Panc1 (cell line): ENCODE results near the gene WFIKKN2. TPM values are rescaled to one million over a fixed set of nuclear protein-coding genes. Genes with fewer than 3 reads are reported as not detected.

Source experiments
- ATAC-seq: fragments of 200-7000 bp; cut with Tn5 transposase; 2 replicates; pipeline ENCODE4 v1.9.1; 2020; ENCODE audit warnings: mild to moderate bottlenecking, moderate library complexity
- BruUV-seq: library from RNA; stranded (reverse); fragments of 400-500 nt; replicated peaks from 2 replicates; lab custom pipeline; 2021; lab: Mats Ljungman, UMichigan
- CTCF ChIA-PET: fragments of 300-600 bp; sonication (Branson Sonifier 250); formaldehyde crosslinking; loops from one replicate; lab custom pipeline; 2022; ENCODE audit warnings: antibody characterized with exemption; lab: Charles Lee
- POLR2A ChIA-PET: fragments of 300-600 bp; sonication (Branson Sonifier 250); formaldehyde crosslinking; loops from one replicate; lab custom pipeline; 2022; ENCODE audit warnings: antibody characterized with exemption; lab: Charles Lee
- DNase-seq: peaks from one replicate; pipeline ENCODE4 v3.0.0-alpha.2; 2010; ENCODE audit warnings: low read depth, low spot score
- H3K27ac ChIP-seq: 2 replicates; pipeline ENCODE4 v1.5.1; 2011; ENCODE audit warnings: mild to moderate bottlenecking, low read length, inconsistent platforms
- H3K27me3 ChIP-seq: fragments of 200-500 bp; sonication (Bioruptor generic); 2 replicates; pipeline ENCODE4 v1.6.0; 2014; ENCODE audit warnings: low read length, inconsistent platforms; ENCODE audit not compliant: control insufficient read depth, insufficient read depth
- H3K36me3 ChIP-seq: fragments of 200-500 bp; sonication (Bioruptor generic); 2 replicates; pipeline ENCODE4 v1.5.1; 2014; ENCODE audit warnings: inconsistent platforms, mild to moderate bottlenecking, low read length, moderate library complexity; ENCODE audit not compliant: control insufficient read depth, insufficient read depth
- H3K4me1 ChIP-seq: 2 replicates; pipeline ENCODE4 v1.5.1; 2011; ENCODE audit warnings: inconsistent platforms, mild to moderate bottlenecking, low read length, moderate library complexity; ENCODE audit not compliant: control insufficient read depth, insufficient read depth
- H3K4me3 ChIP-seq, 2 experiments: 2 replicates each; pipeline ENCODE4 v1.5.1; 2011 to 2012; ENCODE audit warnings: low read depth in 2 of 2, low read length in 2 of 2, mild to moderate bottlenecking in 2 of 2, inconsistent platforms in 1 of 2, moderate library complexity in 1 of 2
- H3K9me3 ChIP-seq: fragments of 200-500 bp; sonication (Bioruptor generic); 2 replicates; pipeline ENCODE4 v1.5.1; 2014; ENCODE audit warnings: low read depth, mild to moderate bottlenecking, inconsistent platforms, low read length, moderate library complexity; ENCODE audit not compliant: control insufficient read depth, insufficient read depth
- POLR2AphosphoS5 ChIP-seq: IDR thresholded peaks from 2 replicates; pipeline ENCODE4 v1.6.1; 2012; ENCODE audit warnings: mild to moderate bottlenecking, low read depth, low read length, moderate library complexity
- SIN3A ChIP-seq: IDR thresholded peaks from 2 replicates; pipeline ENCODE4 v1.6.1; 2012; ENCODE audit warnings: low read depth, mild to moderate bottlenecking, low read length, moderate library complexity, borderline replicate concordance; ENCODE audit not compliant: insufficient read depth
- TCF7L2 ChIP-seq: IDR thresholded peaks from 2 replicates; pipeline ENCODE4 v1.6.1; 2011; ENCODE audit warnings: mild to moderate bottlenecking, low read depth, low read length, inconsistent platforms
- in situ Hi-C: cut with HindIII; loops from 2 replicates; pipeline ENCODE4 v1.10.0; 2016; ENCODE audit warnings: low sequenced_read_pairs, low pct_unique_long_range_greater_than_20kb
- intact Hi-C: fragments of 100-400 bp; cut with micrococcal nuclease; formaldehyde crosslinking; loops from one replicate; pipeline ENCODE4 v1.10.0; 2022; ENCODE audit not compliant: unreplicated experiment
- total RNA-seq: library from RNA; stranded (reverse); gene quantifications from one replicate; pipeline ENCODE4 v1.2.1, GENCODE V29; 2021; ENCODE audit not compliant: unreplicated experiment
- TF ChIP-seq, protein P1 (sequence below): fragments of 450-650 bp; IDR thresholded peaks from 2 replicates; pipeline ENCODE4 v1.5.1; 2017; ENCODE audit warnings: mild to moderate bottlenecking
- TF ChIP-seq, protein P2 (sequence below), 2 experiments: IDR thresholded peaks; 2 replicates each; pipeline ENCODE4 v1.6.1; 2011 to 2012; ENCODE audit warnings: low read depth in 2 of 2, control low read depth in 1 of 2, low read length in 1 of 2, mild to moderate bottlenecking in 1 of 2, moderate library complexity in 1 of 2; ENCODE audit not compliant: insufficient read depth in 1 of 2

WFIKKN2 gene
- total RNA-seq, 1 experiment from 2014 or later, result 0.05 TPM

DNA sequence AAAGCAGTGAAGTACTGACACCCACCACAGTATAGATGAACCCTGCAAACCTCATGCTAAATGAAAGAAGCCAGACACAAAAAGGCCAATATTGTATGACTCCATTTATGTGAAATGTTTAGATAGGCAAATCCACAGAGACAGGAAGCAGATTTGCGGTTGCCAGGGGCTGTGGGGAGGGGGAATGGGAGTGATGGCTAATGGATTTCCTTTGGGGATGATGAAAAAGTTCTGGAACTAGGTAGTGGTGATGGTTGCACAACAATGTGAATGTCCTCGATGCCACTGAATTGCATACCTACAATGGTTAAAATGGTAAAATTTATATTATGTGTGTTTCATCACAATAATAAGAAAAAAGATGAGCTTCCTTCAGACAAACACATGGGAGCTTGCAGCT, 28.4 kb upstream of the WFIKKN2 start:
- peaks cover 4% of the 10 kb centered on the region; the same call in 1 of the 2 replicates for H3K4me1 ChIP-seq
- no peak overlapping the region for H3K4me3 ChIP-seq
- TF ChIP-seq SIN3A, result no peak
- TF ChIP-seq, protein P1, sequence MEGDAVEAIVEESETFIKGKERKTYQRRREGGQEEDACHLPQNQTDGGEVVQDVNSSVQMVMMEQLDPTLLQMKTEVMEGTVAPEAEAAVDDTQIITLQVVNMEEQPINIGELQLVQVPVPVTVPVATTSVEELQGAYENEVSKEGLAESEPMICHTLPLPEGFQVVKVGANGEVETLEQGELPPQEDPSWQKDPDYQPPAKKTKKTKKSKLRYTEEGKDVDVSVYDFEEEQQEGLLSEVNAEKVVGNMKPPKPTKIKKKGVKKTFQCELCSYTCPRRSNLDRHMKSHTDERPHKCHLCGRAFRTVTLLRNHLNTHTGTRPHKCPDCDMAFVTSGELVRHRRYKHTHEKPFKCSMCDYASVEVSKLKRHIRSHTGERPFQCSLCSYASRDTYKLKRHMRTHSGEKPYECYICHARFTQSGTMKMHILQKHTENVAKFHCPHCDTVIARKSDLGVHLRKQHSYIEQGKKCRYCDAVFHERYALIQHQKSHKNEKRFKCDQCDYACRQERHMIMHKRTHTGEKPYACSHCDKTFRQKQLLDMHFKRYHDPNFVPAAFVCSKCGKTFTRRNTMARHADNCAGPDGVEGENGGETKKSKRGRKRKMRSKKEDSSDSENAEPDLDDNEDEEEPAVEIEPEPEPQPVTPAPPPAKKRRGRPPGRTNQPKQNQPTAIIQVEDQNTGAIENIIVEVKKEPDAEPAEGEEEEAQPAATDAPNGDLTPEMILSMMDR, result no peak
- no peak for TF ChIP-seq TCF7L2
- TF ChIP-seq, protein P2, sequence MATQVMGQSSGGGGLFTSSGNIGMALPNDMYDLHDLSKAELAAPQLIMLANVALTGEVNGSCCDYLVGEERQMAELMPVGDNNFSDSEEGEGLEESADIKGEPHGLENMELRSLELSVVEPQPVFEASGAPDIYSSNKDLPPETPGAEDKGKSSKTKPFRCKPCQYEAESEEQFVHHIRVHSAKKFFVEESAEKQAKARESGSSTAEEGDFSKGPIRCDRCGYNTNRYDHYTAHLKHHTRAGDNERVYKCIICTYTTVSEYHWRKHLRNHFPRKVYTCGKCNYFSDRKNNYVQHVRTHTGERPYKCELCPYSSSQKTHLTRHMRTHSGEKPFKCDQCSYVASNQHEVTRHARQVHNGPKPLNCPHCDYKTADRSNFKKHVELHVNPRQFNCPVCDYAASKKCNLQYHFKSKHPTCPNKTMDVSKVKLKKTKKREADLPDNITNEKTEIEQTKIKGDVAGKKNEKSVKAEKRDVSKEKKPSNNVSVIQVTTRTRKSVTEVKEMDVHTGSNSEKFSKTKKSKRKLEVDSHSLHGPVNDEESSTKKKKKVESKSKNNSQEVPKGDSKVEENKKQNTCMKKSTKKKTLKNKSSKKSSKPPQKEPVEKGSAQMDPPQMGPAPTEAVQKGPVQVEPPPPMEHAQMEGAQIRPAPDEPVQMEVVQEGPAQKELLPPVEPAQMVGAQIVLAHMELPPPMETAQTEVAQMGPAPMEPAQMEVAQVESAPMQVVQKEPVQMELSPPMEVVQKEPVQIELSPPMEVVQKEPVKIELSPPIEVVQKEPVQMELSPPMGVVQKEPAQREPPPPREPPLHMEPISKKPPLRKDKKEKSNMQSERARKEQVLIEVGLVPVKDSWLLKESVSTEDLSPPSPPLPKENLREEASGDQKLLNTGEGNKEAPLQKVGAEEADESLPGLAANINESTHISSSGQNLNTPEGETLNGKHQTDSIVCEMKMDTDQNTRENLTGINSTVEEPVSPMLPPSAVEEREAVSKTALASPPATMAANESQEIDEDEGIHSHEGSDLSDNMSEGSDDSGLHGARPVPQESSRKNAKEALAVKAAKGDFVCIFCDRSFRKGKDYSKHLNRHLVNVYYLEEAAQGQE (IDR thresholded peaks at IDR 0.05; ENCODE audit: insufficient read depth in 1 of 2, low read depth in 2 of 2, low read length in 1 of 2), result no peak
- no peak for TF ChIP-seq POLR2AphosphoS5
- ChIA-PET CTCF (interaction anchor here (0.7 kb wide), 3 partner anchors 11 to 60 kb away, joined by 4 to 8 read pairs (median 5); no protein-coding TSS in a partner anchor), POLR2A (no interaction called here)
- in situ Hi-C loops (no loop called here), intact Hi-C loops (no loop called here)
- ATAC-seq (no peak), DNase-seq (no peak)
- no peaks in the 10 kb centered on the region for H3K9me3 ChIP-seq
- no TSS peak for BruUV-seq
- H3K27me3 ChIP-seq, result no peaks in the 10 kb centered on the region
- H3K27ac ChIP-seq, result no peak overlapping the region
- no peaks in the 10 kb centered on the region for H3K36me3 ChIP-seq

DNA sequence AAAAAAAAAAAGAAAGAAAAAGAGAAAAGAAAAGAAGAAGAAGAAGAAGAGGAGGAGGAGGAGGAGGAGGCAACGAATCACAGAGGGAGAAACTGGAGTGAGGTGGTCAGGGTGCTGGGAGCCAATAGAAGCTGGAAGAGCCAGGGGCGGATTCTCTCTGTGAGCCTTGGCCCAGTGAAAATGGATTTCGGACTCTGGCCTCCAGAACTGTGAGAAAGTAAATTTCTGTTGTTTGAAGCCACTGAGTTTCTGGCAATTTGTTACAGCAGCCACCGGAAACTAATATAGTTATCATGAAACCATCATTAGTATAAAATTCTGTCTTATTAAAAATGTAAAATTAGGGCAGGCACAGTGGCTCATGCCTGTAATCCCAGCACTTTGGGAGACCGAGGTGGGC, 27.7 kb upstream of the WFIKKN2 start:
- ChIA-PET CTCF (interaction anchor here (0.7 kb wide), 3 partner anchors 11 to 60 kb away, joined by 4 to 8 read pairs (median 5); no protein-coding TSS in a partner anchor), POLR2A (no interaction called here)
- DNase-seq, result no peak
- ATAC-seq, result no peak
- TF ChIP-seq SIN3A (no peak), POLR2AphosphoS5 (no peak)
- TF ChIP-seq, protein P1, result no peak
- in situ Hi-C loops (no loop called here), intact Hi-C loops (no loop called here)
- BruUV-seq, result no TSS peak
- no peaks in the 10 kb centered on the region for H3K36me3 ChIP-seq
- H3K4me1 ChIP-seq, result peaks cover 4% of the 10 kb centered on the region; the same call in 1 of the 2 replicates
- H3K4me3 ChIP-seq, result no peak overlapping the region
- no peaks in the 10 kb centered on the region for H3K9me3 ChIP-seq
- no peaks in the 10 kb centered on the region for H3K27me3 ChIP-seq
- H3K27ac ChIP-seq, result no peak overlapping the region
